ENCODE data around the gene GNA12.

The GNA12 gene

GRCh38 chr7:2763597-2763996 lies 80.5 kb downstream of the GNA12 start:
- TF ChIP-seq NFIC (IDR thresholded peaks at IDR 0.05) (no peak), TAF1 (IDR thresholded peaks at IDR 0.05; ENCODE audit: low read depth) (no peak), MAX (IDR thresholded peaks at IDR 0.05) (no peak), USF1 (IDR thresholded peaks at IDR 0.05) (no peak)

GRCh38 chr7:2761801-2762497 lies 82.2 kb downstream of the GNA12 start:
- TF ChIP-seq EGR1 (IDR thresholded peaks at IDR 0.05) (no peak), REST (IDR thresholded peaks at IDR 0.05; ENCODE audit: low read depth) (no peak), YY1 (IDR thresholded peaks at IDR 0.05; ENCODE audit: low read depth) (no peak), ZBTB7A (IDR thresholded peaks at IDR 0.05; ENCODE audit: low read depth) (no peak), TAF1 (IDR thresholded peaks at IDR 0.05; ENCODE audit: low read depth) (no peak), USF1 (IDR thresholded peaks at IDR 0.05) (no peak), RAD21 (IDR thresholded peaks at IDR 0.05; ENCODE audit: low read depth) (no peak), CREB1 (IDR thresholded peaks at IDR 0.05; ENCODE audit: low read depth) (no peak), TEAD4 (IDR thresholded peaks at IDR 0.05) (no peak), MAX (IDR thresholded peaks at IDR 0.05) (no peak), CEBPB (IDR thresholded peaks at IDR 0.05) (no peak), EP300 (IDR thresholded peaks at IDR 0.05; ENCODE audit: borderline replicate concordance) (no peak), NFIC (IDR thresholded peaks at IDR 0.05) (no peak)

GRCh38 chr7:2761131-2761624 lies 82.9 kb downstream of the GNA12 start:
- TF ChIP-seq EP300 (IDR thresholded peaks at IDR 0.05; ENCODE audit: borderline replicate concordance), result no peak
- no peak for TF ChIP-seq USF1 (IDR thresholded peaks at IDR 0.05)
- no peak for TF ChIP-seq EGR1 (IDR thresholded peaks at IDR 0.05)
- TF ChIP-seq REST (IDR thresholded peaks at IDR 0.05; ENCODE audit: low read depth), result no peak
- no peak for TF ChIP-seq CREB1 (IDR thresholded peaks at IDR 0.05; ENCODE audit: low read depth)
- TF ChIP-seq TCF12 (IDR thresholded peaks at IDR 0.05; ENCODE audit: low read depth), result no peak
- no peak for TF ChIP-seq CEBPB (IDR thresholded peaks at IDR 0.05)
- TF ChIP-seq NFIC (IDR thresholded peaks at IDR 0.05), result no peak

- TF ChIP-seq TEAD4 (IDR thresholded peaks at IDR 0.05) (no peak), EP300 (IDR thresholded peaks at IDR 0.05; ENCODE audit: borderline replicate concordance) (no peak), YY1 (IDR thresholded peaks at IDR 0.05; ENCODE audit: low read depth) (no peak), NFIC (IDR thresholded peaks at IDR 0.05) (no peak), USF1 (IDR thresholded peaks at IDR 0.05) (no peak), RAD21 (IDR thresholded peaks at IDR 0.05; ENCODE audit: low read depth) (peak; percentile 26; the same call in 1 of the 2 replicates), TAF1 (IDR thresholded peaks at IDR 0.05; ENCODE audit: low read depth) (no peak)
These were observed 83.8 kb downstream of the GNA12 start for GRCh38 chr7:2760098-2760889.

GRCh38 chr7:2759736-2760097 lies 84.4 kb downstream of the GNA12 start:
- no peak for TF ChIP-seq FOXM1 (IDR thresholded peaks at IDR 0.05; ENCODE audit: borderline replicate concordance, low read depth)
- TF ChIP-seq YY1 (IDR thresholded peaks at IDR 0.05; ENCODE audit: low read depth), result no peak
- TF ChIP-seq REST (IDR thresholded peaks at IDR 0.05; ENCODE audit: low read depth), result no peak
- TF ChIP-seq TAF1 (IDR thresholded peaks at IDR 0.05; ENCODE audit: low read depth), result no peak
- no peak for TF ChIP-seq MAX (IDR thresholded peaks at IDR 0.05)
- no peak for TF ChIP-seq USF1 (IDR thresholded peaks at IDR 0.05)
- TF ChIP-seq CREB1 (IDR thresholded peaks at IDR 0.05; ENCODE audit: low read depth), result no peak
- no peak for TF ChIP-seq EP300 (IDR thresholded peaks at IDR 0.05; ENCODE audit: borderline replicate concordance)
- no peak for TF ChIP-seq TCF12 (IDR thresholded peaks at IDR 0.05; ENCODE audit: low read depth)
- TF ChIP-seq RAD21 (IDR thresholded peaks at IDR 0.05; ENCODE audit: low read depth), result no peak
- TF ChIP-seq CEBPB (IDR thresholded peaks at IDR 0.05), result no peak
- no peak for TF ChIP-seq TEAD4 (IDR thresholded peaks at IDR 0.05)
- TF ChIP-seq NFIC (IDR thresholded peaks at IDR 0.05), result no peak
- TF ChIP-seq EGR1 (IDR thresholded peaks at IDR 0.05), result no peak
- no peak for TF ChIP-seq ZBTB7A (IDR thresholded peaks at IDR 0.05; ENCODE audit: low read depth)

Measured in Ishikawa (cell line).